Loucy (cell line): ENCODE data around the gene LOC101059915.
A peak's percentile ranks its signal among the peaks of the same experiment; 100 is the strongest.
"Not testable (repeated sequence)": the region's sequence is repeated elsewhere in the genome, so short reads cannot be mapped to it uniquely, and the experiment has no call there.

Source experiments
- EZH2phosphoT487 ChIP-seq: fragments of 200-600 bp; IDR thresholded peaks from 2 replicates; pipeline ENCODE4 v1.6.1; 2018; ENCODE audit warnings: antibody characterized with exemption, mild to moderate bottlenecking, moderate library complexity, borderline replicate concordance
- TF ChIP-seq, protein P1 (sequence below): fragments of 200-600 bp; sonication (generic); conservative IDR thresholded peaks from 2 replicates; pipeline ENCODE4 v1.5.1; 2014; ENCODE audit warnings: mild to moderate bottlenecking, antibody characterized with exemption, low read length

DNA sequence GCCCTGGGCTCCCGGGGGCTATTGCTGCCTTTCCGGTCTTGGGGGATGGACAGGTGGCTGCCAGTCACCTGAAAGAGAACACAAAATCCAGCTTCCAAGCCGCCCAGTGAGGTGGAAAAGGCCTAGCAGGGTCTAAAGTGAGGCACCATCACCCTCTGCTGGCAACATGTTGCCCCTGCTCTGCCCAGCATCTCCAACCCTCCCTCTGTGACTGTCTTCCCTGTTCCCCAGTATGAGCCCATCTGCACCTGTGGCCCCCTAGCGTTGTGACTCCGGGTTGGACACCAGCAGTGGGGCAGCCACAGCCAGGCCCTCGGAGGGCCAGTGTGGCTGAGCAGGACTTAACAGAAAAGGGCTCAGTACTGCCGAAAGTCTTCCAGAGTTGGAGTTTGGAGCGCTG is 3.1 kb upstream of the LOC101059915 start:
- TF ChIP-seq, protein P1, sequence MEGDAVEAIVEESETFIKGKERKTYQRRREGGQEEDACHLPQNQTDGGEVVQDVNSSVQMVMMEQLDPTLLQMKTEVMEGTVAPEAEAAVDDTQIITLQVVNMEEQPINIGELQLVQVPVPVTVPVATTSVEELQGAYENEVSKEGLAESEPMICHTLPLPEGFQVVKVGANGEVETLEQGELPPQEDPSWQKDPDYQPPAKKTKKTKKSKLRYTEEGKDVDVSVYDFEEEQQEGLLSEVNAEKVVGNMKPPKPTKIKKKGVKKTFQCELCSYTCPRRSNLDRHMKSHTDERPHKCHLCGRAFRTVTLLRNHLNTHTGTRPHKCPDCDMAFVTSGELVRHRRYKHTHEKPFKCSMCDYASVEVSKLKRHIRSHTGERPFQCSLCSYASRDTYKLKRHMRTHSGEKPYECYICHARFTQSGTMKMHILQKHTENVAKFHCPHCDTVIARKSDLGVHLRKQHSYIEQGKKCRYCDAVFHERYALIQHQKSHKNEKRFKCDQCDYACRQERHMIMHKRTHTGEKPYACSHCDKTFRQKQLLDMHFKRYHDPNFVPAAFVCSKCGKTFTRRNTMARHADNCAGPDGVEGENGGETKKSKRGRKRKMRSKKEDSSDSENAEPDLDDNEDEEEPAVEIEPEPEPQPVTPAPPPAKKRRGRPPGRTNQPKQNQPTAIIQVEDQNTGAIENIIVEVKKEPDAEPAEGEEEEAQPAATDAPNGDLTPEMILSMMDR = peak; percentile 59
- not testable (repeated sequence) for TF ChIP-seq EZH2phosphoT487
